SU-DHL-6 (cell line): ENCODE measurements around the gene PPP2R2B.

Experiments used
- H2AFZ ChIP-seq: fragments of 200-600 bp; sonication (generic); 2 replicates; pipeline ENCODE4 v1.6.1; 2014; ENCODE audit warnings: low read depth, mild to moderate bottlenecking, moderate library complexity, mixed read lengths, antibody characterized with exemption, low read length; ENCODE audit not compliant: severe bottlenecking
- H3F3A ChIP-seq: fragments of 200-600 bp; shearing (Covaris generic); 2 replicates; pipeline ENCODE4 v1.6.0; 2016; ENCODE audit warnings: antibody characterized with exemption, mild to moderate bottlenecking; ENCODE audit not compliant: insufficient read depth
- H3K27ac ChIP-seq: fragments of 200-600 bp; sonication (generic); 2 replicates; pipeline ENCODE4 v1.5.1; 2016; ENCODE audit warnings: low read depth, mild to moderate bottlenecking, low read length, moderate library complexity, mixed read lengths
- H3K27me3 ChIP-seq: fragments of 200-600 bp; sonication (generic), shearing (Covaris generic); 2 replicates; pipeline ENCODE4 v1.6.0; 2014; ENCODE audit warnings: mild to moderate bottlenecking, low read length
- H3K36me3 ChIP-seq: fragments of 200-600 bp; sonication (generic); 2 replicates; pipeline ENCODE4 v1.6.1; 2014; ENCODE audit warnings: mild to moderate bottlenecking, low read length, mixed read lengths
- H3K4me2 ChIP-seq: fragments of 300-600, 200-600 bp; shearing (Covaris generic), sonication (generic); 2 replicates; pipeline ENCODE4 v1.6.0; 2014; ENCODE audit warnings: low read length, low read depth, mild to moderate bottlenecking; ENCODE audit not compliant: poor library complexity, severe bottlenecking
- H3K4me3 ChIP-seq: fragments of 200-600 bp; sonication (generic); 2 replicates; pipeline ENCODE4 v1.5.1; 2014; ENCODE audit warnings: antibody characterized with exemption, low read length, mild to moderate bottlenecking, mixed read lengths; ENCODE audit not compliant: insufficient read depth, poor library complexity, severe bottlenecking
- H3K79me2 ChIP-seq: fragments of 200-600 bp; sonication (generic); 2 replicates; pipeline ENCODE4 v1.6.1; 2014; ENCODE audit warnings: mild to moderate bottlenecking, low read length, moderate library complexity; ENCODE audit not compliant: insufficient read depth
- H3K9ac ChIP-seq: fragments of 200-600 bp; sonication (generic); 2 replicates; pipeline ENCODE4 v1.7.0; 2014; ENCODE audit warnings: mild to moderate bottlenecking, low read length
- H3K9me2 ChIP-seq: fragments of 200-600 bp; sonication (generic); replicated peaks from 2 replicates; pipeline ENCODE4 v1.6.1; 2014; ENCODE audit warnings: low read length; ENCODE audit not compliant: insufficient read depth
- H3K9me3 ChIP-seq: fragments of 200-600 bp; sonication (generic); 2 replicates; pipeline ENCODE4 v1.6.1; 2014; ENCODE audit warnings: low read length, mixed read lengths; ENCODE audit not compliant: insufficient read depth
- H4K20me1 ChIP-seq: fragments of 200-600 bp; sonication (generic); 2 replicates; pipeline ENCODE4 v1.6.1; 2014; ENCODE audit warnings: low read depth, mild to moderate bottlenecking, antibody characterized with exemption, low read length, moderate library complexity, mixed read lengths
- CTCF ChIP-seq: fragments of 200-600 bp; sonication (generic); IDR thresholded peaks from one replicate; pipeline ENCODE4 v1.5.1; 2017; ENCODE audit warnings: antibody characterized with exemption, mild to moderate bottlenecking, low read length, moderate library complexity; ENCODE audit not compliant: insufficient read depth, poor library complexity, severe bottlenecking
- EZH2phosphoT487 ChIP-seq: fragments of 200-600 bp; sonication (generic), shearing (Covaris generic); conservative IDR thresholded peaks from 2 replicates; pipeline ENCODE4 v1.6.1; 2018; ENCODE audit warnings: mild to moderate bottlenecking, antibody characterized with exemption, low read length, moderate library complexity, mixed read lengths

Gene PPP2R2B

GRCh38 chr5:146533260-146533857 lies 345.2 kb downstream of the PPP2R2B start:
- Histone ChIP-seq H3K27me3 (no peaks in the 10 kb centered on the region), H3K4me2 (no peak overlapping the region), H3K9ac (no peak overlapping the region)

More at GRCh38 chr5:146533260-146533857, 345.2 kb downstream of the PPP2R2B start:
- Histone ChIP-seq H3K9me3 (no peaks in the 10 kb centered on the region), H3K4me3 (no peak overlapping the region), H3K9me2 (no peaks in the 10 kb centered on the region), H2AFZ (peak overlapping the region; percentile 37), H4K20me1 (no peaks in the 10 kb centered on the region), H3K36me3 (no peaks in the 10 kb centered on the region), H3K27ac (no peak overlapping the region), H3K79me2 (no peaks in the 10 kb centered on the region), H3F3A (no peaks in the 10 kb centered on the region)
- TF ChIP-seq EZH2phosphoT487, result no peak
- peak; percentile 74 for TF ChIP-seq CTCF
